ENCODE measurements around the gene CHMP6. TPM values are rescaled to one million over a fixed set of nuclear protein-coding genes. Genes with fewer than 3 reads are reported as not detected.

The CHMP6 gene
- total RNA-seq, 1 donor = 21.4 TPM

DNA sequence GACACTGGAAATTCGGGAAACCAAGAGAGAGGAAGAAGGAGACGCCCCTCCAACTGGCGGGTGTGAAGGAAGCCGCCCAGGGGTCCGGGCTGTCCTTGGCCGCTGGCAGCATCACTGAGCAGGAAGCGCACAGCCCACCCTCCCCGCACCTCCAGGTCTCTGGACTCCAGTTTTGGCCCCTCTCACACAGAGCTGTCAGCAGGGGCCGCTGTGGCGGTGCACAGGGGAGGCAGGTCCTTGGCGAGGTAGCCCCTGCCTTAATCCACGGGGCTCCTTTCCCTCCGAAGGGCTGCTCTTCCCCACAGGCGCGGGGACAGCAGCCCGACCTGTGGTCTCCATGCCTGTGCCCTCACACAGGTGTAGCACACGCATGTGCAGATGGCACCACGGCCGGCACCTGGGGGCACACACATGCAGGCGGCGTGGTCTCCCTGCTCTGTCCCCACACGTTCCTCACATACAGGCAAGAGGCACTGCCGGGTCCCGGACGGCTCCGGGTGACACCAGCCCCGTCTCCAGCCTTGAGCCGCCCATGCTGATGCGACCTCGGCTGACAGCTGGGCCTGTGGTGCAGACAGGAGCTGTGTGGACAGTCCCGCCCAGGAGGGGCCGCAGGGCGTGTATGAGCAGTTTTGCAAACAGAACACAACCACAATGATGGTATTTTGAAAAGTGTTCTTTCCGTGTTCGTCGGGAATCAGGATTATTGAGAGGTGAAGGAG is 26.6 kb upstream of the CHMP6 start:
- TF ChIP-seq, protein P1, sequence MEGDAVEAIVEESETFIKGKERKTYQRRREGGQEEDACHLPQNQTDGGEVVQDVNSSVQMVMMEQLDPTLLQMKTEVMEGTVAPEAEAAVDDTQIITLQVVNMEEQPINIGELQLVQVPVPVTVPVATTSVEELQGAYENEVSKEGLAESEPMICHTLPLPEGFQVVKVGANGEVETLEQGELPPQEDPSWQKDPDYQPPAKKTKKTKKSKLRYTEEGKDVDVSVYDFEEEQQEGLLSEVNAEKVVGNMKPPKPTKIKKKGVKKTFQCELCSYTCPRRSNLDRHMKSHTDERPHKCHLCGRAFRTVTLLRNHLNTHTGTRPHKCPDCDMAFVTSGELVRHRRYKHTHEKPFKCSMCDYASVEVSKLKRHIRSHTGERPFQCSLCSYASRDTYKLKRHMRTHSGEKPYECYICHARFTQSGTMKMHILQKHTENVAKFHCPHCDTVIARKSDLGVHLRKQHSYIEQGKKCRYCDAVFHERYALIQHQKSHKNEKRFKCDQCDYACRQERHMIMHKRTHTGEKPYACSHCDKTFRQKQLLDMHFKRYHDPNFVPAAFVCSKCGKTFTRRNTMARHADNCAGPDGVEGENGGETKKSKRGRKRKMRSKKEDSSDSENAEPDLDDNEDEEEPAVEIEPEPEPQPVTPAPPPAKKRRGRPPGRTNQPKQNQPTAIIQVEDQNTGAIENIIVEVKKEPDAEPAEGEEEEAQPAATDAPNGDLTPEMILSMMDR (IDR thresholded peaks at IDR 0.05; ENCODE audit: extremely low read depth, low read depth, low read length) = no peak
- no peak for DNase-seq (ENCODE audit: insufficient read length, low spot score, missing footprints)
- no peak overlapping the region for H3K4me3 ChIP-seq (ENCODE audit: insufficient read depth, low read length)
- no peak overlapping the region for H3K27ac ChIP-seq (ENCODE audit: low read depth, low read length)
- no peaks in the 10 kb centered on the region for H3K36me3 ChIP-seq (ENCODE audit: insufficient read depth, low read length)
- H3K9me3 ChIP-seq (ENCODE audit: low read depth, low read length) = no peaks in the 10 kb centered on the region
- no peak overlapping the region for H2AFZ ChIP-seq (ENCODE audit: low read length)
- H4K20me1 ChIP-seq (ENCODE audit: insufficient read depth, low read length) = no peaks in the 10 kb centered on the region
- H3K4me2 ChIP-seq (ENCODE audit: insufficient read depth, low read length) = no peak overlapping the region
- peaks cover 19% of the 10 kb centered on the region for H3K27me3 ChIP-seq (ENCODE audit: insufficient read depth, low read length)
- no peaks in the 10 kb centered on the region for H3K79me2 ChIP-seq (ENCODE audit: insufficient read depth, low read length)
- peaks cover 11% of the 10 kb centered on the region for H3K4me1 ChIP-seq (ENCODE audit: insufficient read depth, low read length)

DNA sequence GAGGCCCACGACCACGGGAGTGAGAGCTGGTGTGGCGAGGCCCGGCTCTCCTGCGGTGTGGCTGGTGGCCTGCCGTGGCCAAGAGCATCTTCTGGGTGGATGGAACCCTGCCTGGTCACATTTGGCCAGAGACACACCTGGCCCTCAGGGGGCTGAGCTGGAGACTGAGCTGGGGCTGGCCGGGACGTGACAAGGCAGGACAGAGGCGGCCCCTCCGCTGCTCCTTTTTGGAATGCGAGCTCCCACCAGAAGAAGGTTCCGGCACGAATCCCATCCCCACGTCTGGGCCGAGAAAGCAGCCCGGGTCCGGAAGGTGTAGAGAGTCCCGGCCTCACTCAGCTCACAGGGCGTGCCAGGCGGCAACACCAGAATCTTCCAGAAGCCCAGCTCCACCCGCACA is 26.0 kb upstream of the CHMP6 start:
- Histone ChIP-seq H3K36me3 (ENCODE audit: insufficient read depth, low read length) (no peaks in the 10 kb centered on the region), H4K20me1 (ENCODE audit: insufficient read depth, low read length) (no peaks in the 10 kb centered on the region), H3K27ac (ENCODE audit: low read depth, low read length) (no peak overlapping the region), H3K4me3 (ENCODE audit: insufficient read depth, low read length) (no peak overlapping the region), H3K27me3 (ENCODE audit: insufficient read depth, low read length) (peaks cover 25% of the 10 kb centered on the region), H3K9me3 (ENCODE audit: low read depth, low read length) (no peaks in the 10 kb centered on the region), H3K4me1 (ENCODE audit: insufficient read depth, low read length) (peaks cover 11% of the 10 kb centered on the region), H2AFZ (ENCODE audit: low read length) (no peak overlapping the region), H3K79me2 (ENCODE audit: insufficient read depth, low read length) (no peaks in the 10 kb centered on the region), H3K4me2 (ENCODE audit: insufficient read depth, low read length) (no peak overlapping the region)
- no peak for DNase-seq (ENCODE audit: insufficient read length, low spot score, missing footprints)
- TF ChIP-seq, protein P1 (IDR thresholded peaks at IDR 0.05; ENCODE audit: extremely low read depth, low read depth, low read length) = no peak

GRCh38 chr17:80967404-80967872 is 24.2 kb upstream of the CHMP6 start:
- no peaks in the 10 kb centered on the region for H3K9me3 ChIP-seq (ENCODE audit: low read depth, low read length)
- peaks cover 11% of the 10 kb centered on the region for H3K4me1 ChIP-seq (ENCODE audit: insufficient read depth, low read length)
- TF ChIP-seq, protein P1 (IDR thresholded peaks at IDR 0.05; ENCODE audit: extremely low read depth, low read depth, low read length) = no peak
- H4K20me1 ChIP-seq (ENCODE audit: insufficient read depth, low read length) = no peaks in the 10 kb centered on the region
- no peak overlapping the region for H2AFZ ChIP-seq (ENCODE audit: low read length)
- DNase-seq (ENCODE audit: insufficient read length, low spot score, missing footprints) = no peak
- H3K36me3 ChIP-seq (ENCODE audit: insufficient read depth, low read length) = no peaks in the 10 kb centered on the region
- H3K4me2 ChIP-seq (ENCODE audit: insufficient read depth, low read length) = no peak overlapping the region
- H3K4me3 ChIP-seq (ENCODE audit: insufficient read depth, low read length) = no peak overlapping the region
- peaks cover 31% of the 10 kb centered on the region for H3K27me3 ChIP-seq (ENCODE audit: insufficient read depth, low read length)
- no peak overlapping the region for H3K27ac ChIP-seq (ENCODE audit: low read depth, low read length)
- no peaks in the 10 kb centered on the region for H3K79me2 ChIP-seq (ENCODE audit: insufficient read depth, low read length)

- H3K4me2 ChIP-seq (ENCODE audit: insufficient read depth, low read length) = peak overlapping the region; percentile 63
- H3K36me3 ChIP-seq (ENCODE audit: insufficient read depth, low read length) = no peaks in the 10 kb centered on the region
- H3K4me1 ChIP-seq (ENCODE audit: insufficient read depth, low read length) = peaks cover 11% of the 10 kb centered on the region
- TF ChIP-seq, protein P1 (IDR thresholded peaks at IDR 0.05; ENCODE audit: extremely low read depth, low read depth, low read length) = no peak
- no peak overlapping the region for H2AFZ ChIP-seq (ENCODE audit: low read length)
- peaks cover 31% of the 10 kb centered on the region for H3K27me3 ChIP-seq (ENCODE audit: insufficient read depth, low read length)
- peak; percentile 98 for DNase-seq (ENCODE audit: insufficient read length, low spot score, missing footprints)
- H3K9me3 ChIP-seq (ENCODE audit: low read depth, low read length) = no peaks in the 10 kb centered on the region
- H3K79me2 ChIP-seq (ENCODE audit: insufficient read depth, low read length) = no peaks in the 10 kb centered on the region
- no peaks in the 10 kb centered on the region for H4K20me1 ChIP-seq (ENCODE audit: insufficient read depth, low read length)
- peak overlapping the region; percentile 25 for H3K4me3 ChIP-seq (ENCODE audit: insufficient read depth, low read length)
- H3K27ac ChIP-seq (ENCODE audit: low read depth, low read length) = no peak overlapping the region
Observed at GRCh38 chr17:80968602-80969029, 23.0 kb upstream of the CHMP6 start.
